Activated T-cell treated with anti-CD3 and anti-CD28 coated beads for 48 hours (primary cell): ENCODE data around the gene ARL15.
A peak's percentile ranks its signal among the peaks of the same experiment; 100 is the strongest.
"Not testable (repeated sequence)": the region's sequence is repeated elsewhere in the genome, so short reads cannot be mapped to it uniquely, and the experiment has no call there.

Experiments
- DNase-seq: peaks from one replicate; pipeline ENCODE4 v3.0.0-alpha.2; 2020; ENCODE audit warnings: low read depth

ARL15 gene

GRCh38 chr5:54310433-54311175 lies at the start of gene ARL15:
TSS of gene ARL15 (minus strand) at chr5:54310573.
- DNase-seq, result peak; percentile 94

GRCh38 chr5:54360089-54360488 lies 49.7 kb upstream of the ARL15 start:
- DNase-seq, result no peak

GRCh38 chr5:54357408-54358058 lies 47.2 kb upstream of the ARL15 start:
- DNase-seq, result no peak

GRCh38 chr5:54353933-54354564 lies 43.7 kb upstream of the ARL15 start:
- DNase-seq, result not testable (repeated sequence)

GRCh38 chr5:54352580-54352979 lies 42.2 kb upstream of the ARL15 start:
- not testable (repeated sequence) for DNase-seq

GRCh38 chr5:54347221-54347865 lies 37.0 kb upstream of the ARL15 start:
- no peak for DNase-seq

- DNase-seq, result no peak
Measured at GRCh38 chr5:54344653-54345052, 34.3 kb upstream of the ARL15 start.

GRCh38 chr5:54341971-54342370 lies 31.6 kb upstream of the ARL15 start:
- no peak for DNase-seq

GRCh38 chr5:54337523-54337922 lies 27.1 kb upstream of the ARL15 start:
- no peak for DNase-seq

GRCh38 chr5:54332720-54333119 lies 22.3 kb upstream of the ARL15 start:
- no peak for DNase-seq

- DNase-seq, result no peak
Measured at GRCh38 chr5:54329731-54330709, 19.6 kb upstream of the ARL15 start.

GRCh38 chr5:54326662-54327270 lies 16.4 kb upstream of the ARL15 start:
- DNase-seq, result no peak

GRCh38 chr5:54325610-54326311 lies 15.4 kb upstream of the ARL15 start:
- DNase-seq, result no peak

GRCh38 chr5:54325272-54325609 lies 14.9 kb upstream of the ARL15 start:
- DNase-seq, result no peak

GRCh38 chr5:54324651-54325271 lies 14.4 kb upstream of the ARL15 start:
- no peak for DNase-seq

- no peak for DNase-seq
Measured at GRCh38 chr5:54323495-54323894, 13.1 kb upstream of the ARL15 start.

GRCh38 chr5:54320256-54320655 lies 9.9 kb upstream of the ARL15 start:
- no peak for DNase-seq

- DNase-seq, result no peak
Measured at GRCh38 chr5:54317511-54318260, 7.3 kb upstream of the ARL15 start.
